GM21717 (cell line): ENCODE data around the gene SESN2.

ENCODE experiments used
- ATAC-seq: cut with Tn5 transposase; IDR thresholded peaks from one replicate; pipeline ENCODE4 v1.9.1; 2021; ENCODE audit warnings: mild to moderate bottlenecking, moderate library complexity; ENCODE audit not compliant: unreplicated experiment

SESN2 gene

DNA sequence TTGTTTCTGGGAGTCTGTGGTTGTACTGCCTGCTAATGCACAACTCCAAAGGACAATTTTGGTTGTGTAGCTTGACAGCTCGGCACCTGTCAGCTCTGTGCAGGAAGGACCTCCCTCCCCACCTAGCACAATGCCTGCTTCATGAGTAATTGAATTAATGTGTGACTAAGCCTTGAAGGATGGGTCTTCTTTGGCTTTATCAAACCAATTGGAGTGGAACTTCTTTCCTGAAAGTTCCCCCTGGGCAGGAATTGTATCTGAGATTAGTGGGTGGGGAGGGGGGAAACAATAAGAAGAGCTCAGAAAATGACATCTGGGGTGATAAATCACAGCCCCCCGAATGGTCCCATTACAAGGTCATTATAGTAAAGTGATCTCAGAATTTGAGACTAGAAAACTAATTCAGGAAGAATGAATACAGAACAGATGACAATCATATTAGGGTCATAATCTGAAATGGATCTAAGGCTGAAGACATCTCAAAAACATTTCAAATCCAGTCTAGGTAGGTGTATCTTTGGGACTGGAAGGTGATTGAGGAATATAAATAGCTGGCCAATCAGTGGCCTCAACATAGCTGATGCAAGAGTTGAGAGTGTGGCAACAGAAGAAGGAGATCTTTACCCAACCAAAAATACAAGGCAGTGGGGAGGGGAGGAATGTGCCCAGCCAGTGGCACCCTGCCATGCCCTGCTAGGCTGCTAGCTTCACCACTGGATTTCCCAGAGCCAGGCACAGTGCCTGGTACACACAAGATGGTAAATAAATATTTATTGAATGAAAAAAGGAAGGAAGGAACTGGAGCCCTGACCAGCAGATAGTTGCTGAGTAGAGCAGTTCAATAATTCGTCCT, 10.1 kb upstream of the SESN2 start:
- no peak for ATAC-seq

DNA sequence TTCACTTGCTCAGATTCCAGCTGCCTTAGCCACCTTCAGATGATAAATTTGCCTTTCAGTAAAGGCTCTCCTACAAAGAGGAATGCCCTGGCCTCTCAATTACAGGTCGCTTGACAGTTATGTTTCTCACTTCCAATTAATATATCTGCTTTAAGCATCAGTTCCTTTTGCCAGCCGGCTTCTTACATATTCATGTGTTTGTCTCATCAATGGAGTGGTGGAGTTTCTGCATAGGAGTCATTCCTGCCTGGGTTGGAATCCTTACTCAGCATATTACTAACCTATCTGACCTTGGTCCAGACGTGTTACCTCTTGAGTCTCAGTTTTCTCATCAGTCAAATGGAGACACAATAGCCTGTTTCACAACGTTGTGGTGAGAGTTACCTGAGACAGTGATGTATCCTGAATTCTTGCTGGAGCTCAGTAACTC, 9.4 kb upstream of the SESN2 start:
- ATAC-seq, result no peak

DNA sequence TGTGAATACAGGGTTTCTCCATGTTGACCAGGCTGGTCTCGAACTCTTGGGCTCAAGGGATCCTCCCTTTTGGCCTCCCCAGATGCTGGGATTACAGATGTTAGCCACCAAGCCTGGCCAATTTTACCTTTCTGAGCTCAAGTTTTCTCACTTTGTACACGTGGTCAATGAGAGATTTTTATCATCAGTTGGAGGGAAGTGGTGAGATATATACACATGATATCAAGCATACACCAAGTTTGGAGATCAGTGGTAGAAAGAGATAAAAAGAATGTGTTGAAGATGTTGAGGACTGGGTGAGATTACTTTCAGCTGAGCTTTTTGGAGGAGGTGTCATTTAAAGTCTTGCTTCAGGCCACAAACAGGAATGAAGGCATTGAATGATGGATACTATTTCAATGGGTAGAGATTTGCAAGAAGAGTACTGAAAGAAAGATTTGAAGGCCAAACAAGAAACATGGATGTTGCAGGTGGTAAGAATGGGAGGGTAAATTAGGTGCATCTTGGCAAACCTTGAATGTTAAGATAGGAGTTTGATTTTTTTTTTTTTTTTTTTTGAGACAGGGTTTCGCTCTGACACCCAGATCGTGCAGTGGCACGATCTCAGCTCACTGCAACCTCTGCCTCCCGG, 3.0 kb upstream of the SESN2 start:
- ATAC-seq, result no peak

DNA sequence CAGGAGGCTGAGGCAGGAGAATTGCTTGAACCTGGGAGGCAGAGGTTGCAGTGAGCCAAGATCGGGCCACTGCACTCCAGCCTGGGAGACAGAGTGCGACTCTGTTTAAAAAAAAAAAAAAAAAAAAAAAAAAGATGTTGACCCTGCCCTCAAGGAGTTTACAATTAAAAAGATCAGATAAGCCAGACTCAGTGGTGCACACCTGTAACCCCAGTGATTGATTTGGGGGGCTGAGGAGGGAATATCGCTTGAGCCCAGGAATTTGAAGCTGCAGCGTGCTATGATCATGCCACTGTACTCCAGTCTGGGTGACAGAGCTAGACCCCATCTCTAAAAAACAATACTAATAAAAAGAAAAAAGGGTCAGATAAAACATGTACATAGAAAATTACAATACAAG, 1.6 kb upstream of the SESN2 start:
- no peak for ATAC-seq

DNA sequence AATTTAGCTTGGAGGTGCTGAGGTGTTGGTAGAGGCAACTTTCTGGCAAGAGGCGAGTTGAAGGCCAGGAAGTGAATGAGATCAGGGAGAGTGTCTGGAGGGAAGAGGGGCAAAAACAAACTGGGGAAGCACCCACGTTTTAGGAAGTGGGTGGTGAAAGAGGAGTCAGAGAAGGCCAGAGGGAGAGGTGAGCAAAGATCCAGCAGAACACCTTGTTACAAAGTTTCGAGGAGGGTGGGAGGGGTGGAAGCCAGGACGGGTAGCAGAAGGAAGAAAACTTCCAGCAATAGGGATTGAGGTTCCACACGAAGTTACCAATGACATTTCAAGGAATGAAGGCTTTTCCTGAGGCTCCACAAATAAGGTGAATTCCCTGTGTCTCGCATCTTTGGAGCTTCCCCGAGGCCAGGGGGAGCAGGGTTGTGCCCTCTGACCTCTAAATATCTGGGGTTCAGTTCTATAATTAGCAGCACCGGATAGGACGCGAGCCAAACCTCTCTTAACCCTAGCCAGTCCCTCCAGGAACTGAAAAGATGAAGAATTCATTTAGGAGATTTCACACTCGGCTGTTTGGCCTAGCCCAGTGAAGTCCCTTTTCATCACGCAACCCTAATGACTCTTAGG, 578 bp upstream of the SESN2 start:
- no peak for ATAC-seq

DNA sequence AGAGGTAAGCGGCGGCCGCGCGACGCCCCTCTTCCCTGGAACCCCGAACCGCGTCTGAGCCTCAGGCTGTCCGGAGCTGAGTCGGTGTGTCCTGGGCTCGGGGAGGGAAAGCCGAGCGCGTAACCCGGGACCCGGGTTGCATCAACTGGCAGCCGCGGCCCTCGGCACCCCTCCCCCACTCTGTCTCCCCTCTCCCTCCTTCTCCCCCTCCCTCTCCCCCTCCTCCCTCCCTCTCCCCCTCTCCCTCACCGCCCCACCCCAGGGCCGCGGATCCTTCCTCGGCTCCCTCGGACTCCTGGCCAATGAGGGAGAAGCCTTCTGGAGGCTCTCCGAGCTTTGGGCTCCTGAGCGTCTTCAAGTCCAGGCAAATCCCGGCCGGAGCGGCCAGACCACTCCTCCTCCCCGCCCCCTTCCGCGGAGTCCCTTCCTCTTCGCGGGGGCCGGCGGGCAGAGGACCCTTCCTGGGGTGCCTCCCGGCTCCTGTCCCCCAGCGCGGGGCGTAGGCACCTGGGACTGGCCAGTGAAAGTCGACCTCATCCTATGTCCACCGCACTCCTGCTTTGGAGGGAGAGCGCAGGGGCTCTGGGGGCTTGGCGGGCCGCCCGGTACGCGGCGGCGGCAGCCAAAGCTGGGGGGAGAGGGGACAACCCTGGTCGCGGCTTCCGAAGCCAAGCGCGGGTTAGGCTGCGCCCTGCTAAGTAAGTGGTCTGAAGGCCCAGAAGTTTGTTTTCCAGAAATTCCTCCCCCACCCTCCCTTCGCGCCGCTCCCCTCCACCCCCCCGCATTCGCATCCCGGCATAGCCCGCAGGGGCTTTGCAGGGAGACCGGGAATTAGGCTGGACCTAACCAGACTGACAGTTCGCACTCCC, 850 bp downstream of the SESN2 start:
- peak; percentile 10 for ATAC-seq

DNA sequence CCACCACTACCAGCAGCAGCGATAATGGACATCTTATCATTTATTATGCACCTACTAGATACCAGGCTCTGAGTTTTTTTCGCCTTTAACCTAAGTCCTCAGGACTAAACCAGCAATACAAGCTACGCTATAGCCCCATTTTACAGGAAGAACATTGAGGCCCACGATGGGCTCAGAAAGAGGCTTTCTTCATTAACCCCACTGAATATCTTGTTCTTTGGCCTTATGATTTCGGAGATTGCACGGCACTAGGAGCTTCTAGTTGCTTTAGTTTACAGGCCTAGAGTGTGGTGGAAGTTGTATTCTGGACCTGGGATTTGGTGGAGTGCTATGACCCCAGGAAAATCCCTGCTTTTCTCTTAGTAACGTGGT, 1.5 kb downstream of the SESN2 start:
- no peak for ATAC-seq

DNA sequence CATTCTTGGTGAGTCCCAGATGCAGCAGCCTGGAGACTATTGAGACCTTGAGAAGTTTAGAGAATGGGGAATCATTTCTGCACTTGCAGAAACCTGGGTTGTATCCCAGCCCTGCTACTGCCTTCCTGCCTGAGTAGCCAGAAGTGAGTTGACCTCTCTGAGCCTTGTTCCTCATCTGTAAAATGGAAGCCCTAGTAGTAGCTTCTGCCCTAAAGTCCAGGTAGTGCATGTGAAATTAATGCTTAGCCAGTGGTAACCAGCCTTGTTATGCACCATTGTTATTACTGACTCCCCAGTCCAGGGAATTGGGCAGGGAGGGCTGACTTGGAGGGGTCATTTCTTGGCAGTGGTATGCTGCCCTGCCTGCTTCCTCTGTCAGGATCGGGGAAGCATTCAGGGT, 5.6 kb downstream of the SESN2 start:
- ATAC-seq, result no peak

DNA sequence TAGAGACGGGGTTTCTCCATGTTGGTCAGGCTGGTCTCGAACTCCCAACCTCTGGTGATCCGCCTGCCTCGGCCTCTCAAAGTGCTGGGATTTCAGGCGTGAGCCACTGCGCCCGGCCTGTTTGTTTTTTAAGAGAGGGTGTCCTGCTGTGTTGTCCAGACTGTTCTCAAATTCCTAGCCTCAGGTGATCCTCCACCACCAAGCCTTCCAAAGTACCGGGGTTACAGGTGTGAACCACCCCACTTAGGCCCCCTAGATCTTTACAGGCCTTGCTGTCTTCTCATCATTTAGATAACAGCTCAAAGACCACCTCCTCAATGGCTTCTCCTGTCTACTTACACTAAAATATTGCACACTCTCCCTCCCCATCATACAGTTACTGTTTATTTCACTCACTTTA, 6.3 kb downstream of the SESN2 start:
- no peak for ATAC-seq

DNA sequence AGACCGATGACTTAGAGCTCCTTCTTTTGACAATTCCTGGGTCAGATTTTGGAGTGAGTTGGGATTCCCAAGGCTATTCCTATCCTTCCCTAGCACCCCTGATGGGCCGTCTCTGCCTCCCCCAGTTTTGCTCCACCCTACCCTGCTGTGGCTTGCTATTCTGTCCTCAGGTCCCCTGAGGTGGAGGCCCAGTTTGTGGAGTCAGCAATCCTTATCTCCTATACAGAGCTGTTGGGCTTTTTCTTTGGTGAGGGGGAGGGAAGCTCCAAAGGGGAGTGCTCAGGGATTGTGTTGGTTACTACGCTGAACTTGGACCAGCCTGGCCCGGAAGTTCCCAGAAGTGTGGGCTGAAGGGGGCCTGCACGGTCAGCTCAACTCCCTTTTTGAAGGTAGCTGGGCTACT, 7.6 kb downstream of the SESN2 start:
- no peak for ATAC-seq

DNA sequence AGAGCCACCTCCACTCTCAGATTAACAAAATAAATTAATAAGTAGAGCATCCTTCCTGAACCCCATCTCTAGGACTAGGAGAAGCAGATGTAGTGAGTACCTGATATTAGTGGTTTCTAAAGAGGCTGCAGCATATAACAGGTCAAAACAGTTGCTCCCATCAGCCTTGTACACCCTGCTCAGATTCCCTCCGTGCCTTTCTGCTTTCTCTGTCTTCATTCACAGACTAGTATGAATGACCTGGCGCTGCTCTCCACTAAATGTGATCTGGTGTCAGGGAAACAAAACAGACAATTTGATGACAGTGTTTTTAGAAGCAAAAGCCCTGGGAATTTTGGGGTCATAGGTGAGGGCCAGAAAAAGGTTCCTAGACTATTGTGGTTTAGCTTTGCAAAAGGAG, 8.3 kb downstream of the SESN2 start:
- no peak for ATAC-seq

DNA sequence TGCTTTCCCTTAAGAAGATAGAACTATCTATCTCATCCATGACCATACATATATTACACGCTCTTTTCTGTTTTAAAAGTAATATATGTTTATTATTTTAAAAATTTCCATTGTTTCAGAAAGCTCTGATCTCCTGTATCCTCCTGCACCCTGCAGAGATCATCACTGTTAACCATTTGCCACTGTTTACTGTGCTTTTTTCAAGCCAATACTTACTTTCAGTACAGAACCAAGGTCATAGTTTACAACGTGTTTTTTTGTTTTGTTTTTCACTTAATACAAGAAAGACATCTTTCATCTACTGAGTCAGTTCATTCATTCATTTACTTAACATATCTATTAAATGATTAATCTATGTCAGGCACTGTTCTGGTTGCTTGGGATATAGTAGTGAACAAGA, 10.2 kb downstream of the SESN2 start:
- no peak for ATAC-seq

DNA sequence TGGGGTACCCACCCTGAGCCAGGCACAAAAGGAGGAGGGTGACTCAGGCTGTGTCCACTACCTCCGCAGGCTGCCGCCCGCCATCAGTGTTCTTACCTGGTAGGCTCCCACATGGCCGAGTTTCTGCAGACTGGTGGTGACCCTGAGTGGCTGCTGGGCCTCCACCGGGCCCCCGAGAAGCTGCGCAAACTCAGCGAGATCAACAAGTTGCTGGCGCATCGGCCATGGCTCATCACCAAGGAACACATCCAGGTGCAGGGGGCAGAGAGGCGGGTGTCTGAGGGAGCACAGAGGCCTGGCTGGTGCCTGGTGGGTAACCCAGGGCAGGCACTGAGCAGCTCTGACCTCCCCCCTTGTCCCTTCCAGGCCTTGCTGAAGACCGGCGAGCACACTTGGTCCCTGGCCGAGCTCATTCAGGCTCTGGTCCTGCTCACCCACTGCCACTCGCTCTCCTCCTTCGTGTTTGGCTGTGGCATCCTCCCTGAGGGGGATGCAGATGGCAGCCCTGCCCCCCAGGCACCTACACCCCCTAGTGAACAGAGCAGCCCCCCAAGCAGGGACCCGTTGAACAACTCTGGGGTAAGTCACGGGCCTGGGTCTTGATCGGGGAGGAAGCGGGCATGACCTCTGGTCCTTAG, 13.0 kb downstream of the SESN2 start:
- ATAC-seq, result no peak

DNA sequence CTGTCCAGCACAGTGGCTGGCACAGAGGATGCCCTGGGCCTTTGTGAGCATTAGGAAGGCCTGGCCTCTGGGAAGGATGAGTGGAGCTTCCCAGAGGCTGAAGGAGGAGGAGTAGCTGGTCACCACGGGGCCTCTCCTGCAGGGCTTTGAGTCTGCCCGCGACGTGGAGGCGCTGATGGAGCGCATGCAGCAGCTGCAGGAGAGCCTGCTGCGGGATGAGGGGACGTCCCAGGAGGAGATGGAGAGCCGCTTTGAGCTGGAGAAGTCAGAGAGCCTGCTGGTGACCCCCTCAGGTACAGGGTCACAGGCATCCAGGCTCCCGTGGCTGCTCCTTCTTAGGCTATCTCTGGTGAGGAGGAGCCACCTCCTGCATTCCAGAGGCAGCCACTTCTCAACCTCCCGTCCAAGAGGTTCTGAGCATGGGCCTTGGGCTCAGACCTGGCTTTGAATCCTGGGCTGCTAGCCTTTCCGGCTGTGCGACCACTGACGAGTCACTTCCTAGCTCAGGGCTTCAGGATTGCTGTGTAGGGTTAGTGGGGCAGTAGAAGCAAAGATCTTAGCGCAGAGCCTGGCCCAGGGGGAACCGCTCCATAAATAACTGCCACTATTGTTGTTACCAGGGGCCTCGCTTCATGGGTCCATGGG, 14.0 kb downstream of the SESN2 start:
- no peak for ATAC-seq

DNA sequence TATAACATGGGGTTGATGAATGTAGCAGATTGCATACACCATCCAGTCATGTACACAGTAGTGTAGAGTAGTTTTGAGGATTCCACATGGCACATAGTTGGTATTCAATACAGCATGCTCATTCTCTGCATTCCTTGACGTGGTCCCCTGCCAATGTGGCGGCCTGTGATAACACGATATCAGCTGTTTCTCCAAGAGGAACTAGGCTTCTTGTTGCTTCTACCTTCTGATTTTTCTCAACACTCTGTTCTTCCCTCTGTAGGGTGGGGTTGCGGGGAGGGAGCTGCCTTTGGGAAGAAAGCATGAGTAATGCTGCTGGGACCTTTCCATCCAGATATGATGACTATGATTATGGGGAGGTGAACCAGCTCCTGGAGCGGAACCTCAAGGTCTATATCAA, 19.4 kb downstream of the SESN2 start:
- no peak for ATAC-seq

DNA sequence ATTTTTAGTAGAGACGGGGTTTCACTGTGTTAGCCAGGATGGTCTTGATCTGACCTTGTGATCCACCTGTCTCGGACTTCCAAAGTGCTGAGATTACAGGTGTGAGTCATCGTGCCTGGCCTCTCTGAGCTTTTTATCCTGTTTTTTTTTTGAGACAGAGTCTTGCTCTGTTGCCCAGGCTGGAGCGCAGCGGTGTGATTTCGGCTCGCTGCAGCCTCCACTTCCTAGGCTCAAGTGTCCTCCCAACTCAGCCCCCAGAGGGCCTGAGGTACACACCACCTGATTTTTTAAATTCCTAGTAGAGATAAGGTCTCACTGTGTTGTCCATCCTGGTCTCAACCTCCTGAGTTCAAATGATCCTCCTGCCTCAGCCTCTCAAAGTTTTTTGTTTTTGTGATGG, 20.4 kb downstream of the SESN2 start:
- no peak for ATAC-seq

DNA sequence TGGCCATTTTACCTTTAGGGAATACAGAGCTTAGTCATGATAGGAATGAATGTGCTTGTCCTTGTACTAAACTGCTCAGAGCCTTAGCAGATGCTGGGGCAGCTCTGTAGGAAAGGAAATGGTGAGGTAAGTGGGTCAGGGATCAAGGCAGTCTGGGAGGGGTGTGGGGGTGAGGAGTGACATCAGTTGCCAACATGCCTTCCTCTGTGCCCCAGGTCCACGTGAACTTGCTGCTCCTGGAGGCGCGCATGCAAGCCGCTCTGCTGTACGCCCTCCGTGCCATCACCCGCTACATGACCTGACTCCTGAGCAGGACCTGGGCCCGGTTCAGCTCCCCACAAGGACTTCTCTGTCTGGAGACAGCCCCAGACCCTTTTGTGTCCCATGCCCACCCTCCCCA, 21.2 kb downstream of the SESN2 start:
- ATAC-seq, result no peak

DNA sequence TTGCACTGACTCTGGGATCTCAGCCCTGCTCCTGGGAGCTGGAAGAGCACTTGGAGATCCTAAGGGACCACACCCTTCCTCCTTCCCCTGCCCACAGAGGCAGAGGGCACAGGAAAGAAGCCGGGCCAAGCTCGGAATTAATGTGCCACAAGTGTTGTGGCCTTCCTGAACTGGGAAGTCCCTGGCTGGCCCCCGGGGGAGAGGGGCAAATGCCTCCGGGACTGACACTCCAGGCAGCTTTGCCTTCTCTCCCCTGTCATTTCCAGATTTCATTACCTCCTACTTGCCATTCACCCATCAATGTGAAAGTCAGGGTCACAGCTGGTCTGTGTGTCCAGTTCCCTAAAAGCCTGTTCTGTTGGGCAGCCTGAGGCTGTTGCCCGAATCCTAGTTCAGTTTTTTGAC, 21.7 kb downstream of the SESN2 start:
- ATAC-seq, result no peak

DNA sequence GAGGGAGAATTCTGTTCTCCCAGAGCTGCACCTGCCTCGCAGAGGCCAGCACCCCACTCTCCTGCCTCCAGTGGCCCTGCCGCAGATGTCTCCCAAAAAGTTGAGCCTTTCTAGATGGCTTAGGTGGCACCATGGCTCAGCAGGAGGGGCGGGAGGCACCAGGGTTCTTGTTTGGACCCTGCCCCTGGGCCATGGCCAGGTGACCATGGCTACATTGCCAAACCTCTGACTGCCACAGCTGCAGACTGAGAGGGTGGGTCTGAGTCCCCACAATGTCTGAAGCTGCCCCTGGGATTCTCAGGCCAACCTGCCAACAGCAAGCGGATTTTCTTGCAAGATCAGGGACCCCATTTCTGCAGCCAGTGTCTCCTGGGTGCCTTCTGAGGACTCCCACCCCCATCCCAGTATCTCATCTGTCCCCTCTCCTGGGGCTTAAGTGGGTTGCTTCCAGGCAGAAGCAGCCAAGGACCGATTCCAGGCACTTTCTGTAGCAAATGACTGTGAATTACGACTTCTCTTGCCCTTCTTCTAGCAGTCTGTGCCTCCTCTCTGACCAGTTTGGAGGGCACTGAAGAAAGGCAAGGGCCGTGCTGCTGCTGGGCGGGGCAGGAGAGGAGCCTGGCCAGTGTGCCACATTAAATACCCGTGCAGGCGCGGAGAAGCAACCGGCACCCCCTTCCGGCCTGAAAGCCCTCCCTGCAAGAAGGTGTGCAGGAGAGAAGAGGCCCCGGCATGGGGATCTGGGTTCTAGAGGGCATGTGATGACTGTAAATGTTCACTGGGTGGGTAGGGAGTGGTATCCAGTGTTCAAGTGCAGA, 22.5 kb downstream of the SESN2 start:
- ATAC-seq, result no peak
